Lower leg skin (tissue), 4 donors: ENCODE results near the gene DAPK2. TPM values are rescaled to one million over a fixed set of nuclear protein-coding genes. Genes with fewer than 3 reads are reported as not detected.

Experiments used
- DNase-seq, 2 donors: peaks; one replicate each; pipeline ENCODE4 v3.0.0-alpha.2; 2019; ENCODE audit warnings: low spot score in 2 of 2
- H3K4me3 ChIP-seq: fragments of 200-600 bp; sonication (generic); 2 replicates; pipeline ENCODE4 v1.5.1; 2017; ENCODE audit warnings: mild to moderate bottlenecking, low read depth; ENCODE audit not compliant: poor library complexity, severe bottlenecking
- CTCF ChIP-seq, 3 donors: fragments of 450-650 bp; IDR thresholded peaks; one replicate each; pipeline ENCODE4 v1.5.1; 2016; ENCODE audit warnings: antibody characterized with exemption in 3 of 3, mild to moderate bottlenecking in 3 of 3, moderate library complexity in 2 of 3
- POLR2A ChIP-seq, 2 donors: fragments of 450-650 bp; IDR thresholded peaks; one replicate each; pipeline ENCODE4 v1.6.1; 2016 to 2017; ENCODE audit warnings: antibody characterized with exemption in 2 of 2, mild to moderate bottlenecking in 1 of 2, moderate library complexity in 1 of 2
- WGBS, 2 donors: methylation state at CpG; one replicate each; pipeline ENCODE4 v1.1.5; 2018; 5-methylcytosine and 5-hydroxymethylcytosine counted together
- intact Hi-C: fragments of 100-400 bp; cut with DNase I; formaldehyde crosslinking; loops from one replicate; pipeline ENCODE4 v1.15.0; 2023; ENCODE audit warnings: low total_unique reads
- total RNA-seq, 4 donors: library from RNA; depleted of rRNA; stranded (reverse); fragments of >200 nt; gene quantifications; one replicate each; pipeline ENCODE4 v1.1.0, GENCODE V29; 2016

DAPK2 gene
- total RNA-seq, 4 donors from 2014 or later = 10.9 to 27.5 (median 13.3) TPM

GRCh38 chr15:63948971-63949370 lies 97.3 kb downstream of the DAPK2 start:
- DNase-seq = no peak
- intact Hi-C loops = loop anchor here (10.0 kb wide), 1 partner anchor 96 kb away; the partner anchor contains the start of gene DAPK2
- WGBS, 2 donors = 100% methylated on average over 2 of the region's 2 CpGs
- TF ChIP-seq CTCF (IDR thresholded peaks at IDR 0.05) = no peak
- TF ChIP-seq POLR2A (IDR thresholded peaks at IDR 0.05) = no peak
- H3K4me3 ChIP-seq = no peak overlapping the region

- 90 to 96% methylated on average over 5 of the region's 5 CpGs for WGBS, 2 donors
- no peak overlapping the region for H3K4me3 ChIP-seq
- TF ChIP-seq POLR2A (IDR thresholded peaks at IDR 0.05) = no peak
- TF ChIP-seq CTCF (IDR thresholded peaks at IDR 0.05) = no peak
- intact Hi-C loops = loop anchor here (10.0 kb wide), 1 partner anchor 96 kb away; the partner anchor contains the start of gene DAPK2
- DNase-seq = peak in 1 of 2 donors; percentile 59
Observed at GRCh38 chr15:63948436-63948835, 97.8 kb downstream of the DAPK2 start.

- peak in 1 of 2 donors; percentile 54 for DNase-seq
- intact Hi-C loops = loop anchor here (10.0 kb wide), 1 partner anchor 98 kb away; the partner anchor contains the start of gene DAPK2
- TF ChIP-seq CTCF (IDR thresholded peaks at IDR 0.05) (no peak), POLR2A (IDR thresholded peaks at IDR 0.05) (no peak)
- WGBS, 2 donors = 98 to 100% methylated on average over 4 of the region's 4 CpGs
- no peak overlapping the region for H3K4me3 ChIP-seq
Observed at GRCh38 chr15:63947228-63947627, 99.1 kb downstream of the DAPK2 start.

- 88 to 95% methylated on average over 4 of the region's 4 CpGs for WGBS, 2 donors
- TF ChIP-seq POLR2A (IDR thresholded peaks at IDR 0.05) = no peak
- no peak for TF ChIP-seq CTCF (IDR thresholded peaks at IDR 0.05)
- DNase-seq = peak in 1 of 2 donors; percentile 70
- H3K4me3 ChIP-seq = no peak overlapping the region
- intact Hi-C loops = loop anchor here (10.0 kb wide), 1 partner anchor 98 kb away; the partner anchor contains the start of gene DAPK2
Observed at GRCh38 chr15:63946524-63947065, 99.7 kb downstream of the DAPK2 start.

GRCh38 chr15:63945838-63946298 lies 100.4 kb downstream of the DAPK2 start:
- TF ChIP-seq CTCF (IDR thresholded peaks at IDR 0.05) (no peak), POLR2A (IDR thresholded peaks at IDR 0.05) (no peak)
- DNase-seq = peak; percentile 46 to 85
- intact Hi-C loops = loop anchor here (10.0 kb wide), 1 partner anchor 99 kb away; the partner anchor contains the start of gene DAPK2
- 39 to 51% methylated on average over 9 of the region's 9 CpGs for WGBS, 2 donors
- H3K4me3 ChIP-seq = no peak overlapping the region
